Kasumi-1 (cell line): ENCODE measurements around the gene TAF5L.
A peak's percentile ranks its signal among the peaks of the same experiment; 100 is the strongest.

Experiments
- DNase-seq, 2 experiments: peaks; one replicate each; lab custom pipeline; 2025; lab: John Stamatoyannopoulos, UW

TAF5L gene

DNA sequence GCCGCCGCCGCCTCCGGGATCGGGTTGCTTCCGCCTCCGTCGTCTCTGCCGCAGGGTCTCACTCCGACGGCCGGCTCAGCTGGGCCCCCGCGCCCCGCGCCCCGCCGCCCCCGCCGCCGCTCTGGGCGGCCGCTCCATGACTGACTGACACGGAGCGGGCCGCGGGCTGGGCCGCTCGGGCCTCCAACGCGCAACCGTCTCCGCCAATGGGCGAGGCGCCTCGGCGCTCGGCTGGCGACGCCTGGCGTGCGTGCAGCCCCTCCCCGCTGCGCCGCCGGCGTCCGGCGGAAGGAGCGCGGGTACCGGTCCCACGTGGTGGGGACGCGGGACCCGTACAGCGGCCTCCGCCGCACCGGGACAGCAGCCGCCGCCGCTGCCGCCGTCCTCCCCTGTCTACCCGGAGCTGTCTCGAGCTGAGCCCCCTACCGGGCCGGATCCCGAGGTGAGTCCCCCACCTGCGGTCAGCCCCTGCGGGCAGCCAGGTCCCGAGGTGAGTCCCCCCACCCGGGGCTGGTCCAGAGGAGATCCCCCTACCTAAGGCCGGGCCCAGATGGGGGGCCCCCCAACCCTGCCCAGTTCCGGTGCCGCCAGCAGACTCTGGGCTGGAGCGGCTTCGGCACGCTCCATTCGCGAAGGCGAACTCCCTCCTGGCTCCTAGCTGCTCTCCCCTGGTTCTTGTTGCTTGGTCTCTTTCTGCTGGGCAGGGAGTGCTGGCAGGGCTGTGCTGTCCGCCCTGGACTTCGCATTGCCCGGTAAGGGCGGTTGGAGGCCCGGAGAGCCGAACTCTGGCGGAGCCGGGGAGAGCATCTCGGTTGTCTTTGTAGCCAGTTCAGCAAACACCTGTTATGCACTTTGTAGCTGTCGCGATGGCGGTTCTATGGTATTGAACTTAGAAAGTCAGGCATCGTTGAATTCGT lies at the start of gene TAF5L, which contains the start of gene URB2:
TSS of gene TAF5L (minus strand) at position 208 of the 917 bp plus-strand sequence. CDS start 11,640 bp downstream, outside the sequence.
TSS of gene URB2 (plus strand) at position 333 of the 917 bp plus-strand sequence. CDS start 1,387 bp downstream, outside the sequence.
- peak; percentile 73 to 80 for DNase-seq

DNA sequence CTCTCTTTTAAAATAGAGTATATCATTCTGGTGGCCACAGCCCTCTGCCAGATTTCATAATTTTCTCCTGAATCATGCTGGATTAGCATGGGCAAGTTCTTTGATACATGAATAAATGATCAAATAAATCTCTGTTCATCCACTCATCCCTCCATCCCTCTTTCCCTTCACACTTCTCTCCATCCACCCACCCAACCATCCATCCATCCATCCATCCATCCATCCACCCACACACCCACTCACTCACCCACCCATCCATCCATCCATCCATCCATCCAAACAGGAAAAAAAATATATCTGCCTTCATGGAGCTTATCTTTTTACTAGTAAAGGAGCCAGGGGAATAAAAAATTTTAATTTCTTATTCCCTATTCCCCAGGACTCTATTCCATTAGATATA lies 49.5 kb upstream of the TAF5L start:
- no peak for DNase-seq

- no peak for DNase-seq
These were observed 48.1 kb upstream of the TAF5L start for GRCh38 chr1:229674042-229674441.

DNA sequence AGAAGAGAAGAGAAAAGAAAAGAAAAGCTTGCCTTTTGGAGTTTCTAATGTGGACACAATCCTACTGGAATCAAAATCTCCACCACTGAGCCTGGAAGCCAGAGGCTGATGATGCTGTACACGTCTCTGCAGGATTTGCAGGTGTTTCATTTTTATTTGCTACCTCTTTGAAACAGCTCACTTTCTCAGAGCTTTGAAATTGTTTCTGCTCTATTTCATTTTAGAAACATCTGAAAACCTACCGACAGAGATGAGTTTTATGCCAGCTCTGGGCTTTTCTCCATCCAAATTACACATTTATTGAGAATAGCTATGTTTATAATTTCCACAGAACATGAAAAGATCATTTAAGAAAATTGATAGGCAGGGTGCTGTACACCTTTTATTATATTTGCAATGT lies 46.3 kb upstream of the TAF5L start:
- no peak for DNase-seq

- no peak for DNase-seq
These were observed 45.4 kb upstream of the TAF5L start for GRCh38 chr1:229671310-229671709.

GRCh38 chr1:229669333-229669732 lies 43.4 kb upstream of the TAF5L start:
- DNase-seq, result no peak

DNA sequence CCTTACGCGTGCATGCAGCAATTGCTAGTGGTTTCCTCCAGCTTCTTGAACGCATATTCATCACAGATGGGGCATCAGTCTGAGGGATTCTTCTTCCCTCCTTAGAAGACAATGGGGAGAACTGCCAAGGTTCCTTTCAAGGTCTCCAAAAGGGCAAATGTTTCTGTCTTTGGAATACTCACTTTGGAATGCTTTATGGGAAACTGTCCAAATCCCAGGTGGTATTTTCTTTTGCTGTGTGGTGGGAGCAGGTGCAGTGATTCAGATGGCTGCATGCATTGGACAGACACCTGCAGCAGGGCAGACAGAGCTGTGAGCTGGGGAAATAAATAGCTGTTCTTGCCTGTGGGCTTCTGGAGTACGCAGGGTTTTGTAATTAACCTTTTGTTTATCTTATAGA lies 40.7 kb upstream of the TAF5L start:
- DNase-seq, result no peak

DNA sequence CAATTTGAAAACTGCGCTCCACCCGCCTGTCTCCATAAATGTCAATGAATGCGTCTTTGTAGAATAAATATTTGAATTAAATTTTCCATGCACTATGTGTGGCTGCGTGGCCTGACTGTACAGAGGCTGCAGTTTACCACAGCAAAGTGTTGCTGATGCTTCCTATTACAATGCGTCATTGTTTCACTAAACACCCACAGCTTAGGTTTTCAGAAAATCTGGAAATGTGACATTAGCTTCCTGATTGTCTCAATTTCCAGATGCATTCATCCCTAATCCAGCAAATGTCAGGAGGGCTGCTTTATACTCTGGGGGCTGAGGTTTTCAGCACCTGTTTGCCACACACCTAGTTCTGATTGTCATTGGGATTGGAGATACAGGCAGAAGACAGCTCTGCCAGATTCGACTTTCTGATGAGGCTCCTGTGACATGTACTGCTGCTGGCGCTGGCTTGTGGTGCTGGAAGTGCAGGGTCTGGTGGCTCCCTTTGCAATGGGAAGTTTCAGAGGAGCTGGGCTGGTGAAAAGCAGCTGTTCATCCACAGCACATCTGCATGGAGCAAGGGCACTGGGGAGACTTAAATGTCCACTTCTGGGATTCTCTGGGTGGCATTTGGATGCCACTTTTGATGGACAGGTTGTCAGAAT lies 40.1 kb upstream of the TAF5L start:
- no peak for DNase-seq

- DNase-seq, result no peak
These were observed 38.3 kb upstream of the TAF5L start for GRCh38 chr1:229664133-229664689.

DNA sequence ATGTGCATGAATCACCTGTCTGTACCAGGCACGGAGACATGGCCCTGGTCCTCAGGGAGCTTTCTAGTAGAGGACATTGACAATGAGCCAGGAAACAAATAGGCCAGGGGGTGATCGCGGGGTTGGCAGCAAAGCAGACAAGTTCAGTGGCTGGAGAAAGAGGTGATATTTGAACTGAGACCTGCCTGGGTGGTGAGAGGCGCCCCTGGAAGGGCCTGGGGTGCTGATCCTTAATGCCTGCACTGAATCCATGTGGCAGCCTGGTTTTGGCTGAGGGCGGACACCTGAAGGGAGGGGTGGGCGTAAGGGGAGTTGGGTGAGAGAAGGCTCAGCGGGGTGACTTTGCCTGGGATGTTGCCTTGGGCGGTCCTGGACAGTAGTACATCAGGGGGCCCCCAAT lies 36.0 kb upstream of the TAF5L start:
- no peak for DNase-seq

DNA sequence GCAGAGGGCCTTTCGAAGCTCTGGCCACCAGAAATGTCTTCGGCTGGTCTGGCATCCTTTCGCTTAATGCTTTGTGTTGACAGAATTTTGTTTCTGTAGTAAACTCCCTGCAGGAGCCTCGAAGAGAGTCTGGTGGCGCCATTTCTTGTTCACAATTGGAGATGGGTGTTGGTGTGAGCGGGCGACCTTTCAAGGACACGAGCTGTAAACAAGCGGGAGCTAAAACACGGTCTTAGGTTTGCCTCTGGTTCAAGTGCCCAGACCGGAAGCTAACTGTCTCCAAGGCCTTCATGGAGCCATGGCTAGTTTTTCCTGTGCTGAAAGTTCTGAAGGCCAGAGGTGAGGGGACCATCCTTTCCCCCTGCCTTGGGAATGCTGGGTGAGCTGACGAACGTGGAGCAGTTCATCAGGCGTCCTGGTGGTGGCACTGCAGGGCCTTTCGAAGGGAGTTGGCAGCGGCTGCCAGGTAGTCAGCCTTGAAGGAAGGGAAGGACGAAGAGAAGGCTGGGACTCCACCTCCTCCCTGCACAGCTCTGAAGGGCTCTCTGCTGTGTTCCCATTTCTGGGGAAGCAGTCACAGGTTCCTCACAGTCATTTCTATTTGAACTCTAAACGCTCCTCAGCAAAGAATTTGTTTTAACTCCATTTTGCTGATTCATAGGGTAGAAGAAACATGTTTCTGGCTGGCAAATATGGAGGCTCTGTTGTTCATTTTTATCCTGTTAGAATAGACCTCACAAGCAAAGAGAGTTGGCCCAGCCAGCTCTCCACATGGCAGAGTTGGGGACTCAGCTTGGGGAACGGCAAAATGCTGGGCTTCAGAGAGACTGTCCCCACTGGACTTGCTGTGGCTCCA lies 35.3 kb upstream of the TAF5L start:
- peak; percentile 77 to 78 for DNase-seq

- no peak for DNase-seq
These were observed 32.3 kb upstream of the TAF5L start for GRCh38 chr1:229657993-229658755.

- no peak for DNase-seq
These were observed 29.9 kb upstream of the TAF5L start for GRCh38 chr1:229655781-229656180.

DNA sequence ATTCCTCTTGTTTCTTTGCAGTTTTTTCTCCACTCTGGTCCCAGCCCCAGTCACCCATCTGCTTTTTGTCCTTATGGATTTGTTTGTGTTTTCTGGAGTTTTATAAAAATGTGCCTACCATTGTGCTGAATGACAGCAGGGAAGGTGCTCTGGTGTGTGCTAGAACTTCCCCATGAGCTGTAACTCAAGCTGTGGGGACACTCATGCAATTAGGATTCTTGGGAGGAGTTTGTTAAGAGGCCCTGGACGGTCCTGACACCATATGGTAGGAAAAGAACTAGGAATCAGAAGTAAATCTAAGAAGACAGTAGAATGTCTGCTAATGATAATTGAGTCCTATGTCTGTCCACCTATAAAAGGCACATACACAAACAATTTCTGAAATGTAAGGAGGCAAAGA lies 27.5 kb upstream of the TAF5L start:
- no peak for DNase-seq

GRCh38 chr1:229651546-229651945 lies 25.6 kb upstream of the TAF5L start:
- no peak for DNase-seq

DNA sequence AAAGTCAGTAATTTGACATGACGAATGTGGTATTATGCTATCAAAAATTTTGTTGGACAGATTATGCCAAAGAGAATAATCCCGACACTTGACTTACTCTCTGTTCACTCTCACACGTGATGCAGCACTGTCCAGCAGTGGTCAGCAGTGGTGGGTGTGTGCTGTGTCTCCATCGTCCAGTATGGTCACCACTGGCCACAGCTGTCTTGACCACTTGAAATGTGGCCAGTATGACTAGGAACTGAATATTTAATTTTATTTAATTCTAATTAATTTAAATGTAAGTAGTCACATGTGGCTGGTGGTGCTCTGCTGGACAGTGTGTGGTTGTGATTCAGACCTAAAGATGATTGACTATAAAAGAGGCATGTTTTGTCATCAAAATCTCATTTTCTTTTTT lies 24.1 kb upstream of the TAF5L start:
- no peak for DNase-seq

DNA sequence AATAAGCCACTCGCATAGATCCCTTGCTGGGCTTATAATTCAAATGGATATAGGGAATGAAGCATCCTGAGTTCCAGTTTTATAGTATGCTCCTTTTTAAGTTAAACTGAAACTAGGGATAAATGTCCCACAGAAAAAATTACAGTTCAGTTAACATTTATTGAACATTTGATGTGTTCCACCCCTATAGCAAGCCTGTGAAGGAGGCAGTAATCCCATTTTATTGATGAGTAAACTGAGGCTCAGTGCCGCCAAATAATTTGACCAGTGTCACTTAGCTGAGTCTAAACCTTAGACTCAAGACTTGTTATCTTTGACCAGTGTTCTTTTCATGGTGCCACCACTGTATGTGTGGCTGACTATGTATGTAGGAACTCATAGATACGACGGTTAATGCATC lies 22.5 kb upstream of the TAF5L start:
- DNase-seq, result no peak

DNA sequence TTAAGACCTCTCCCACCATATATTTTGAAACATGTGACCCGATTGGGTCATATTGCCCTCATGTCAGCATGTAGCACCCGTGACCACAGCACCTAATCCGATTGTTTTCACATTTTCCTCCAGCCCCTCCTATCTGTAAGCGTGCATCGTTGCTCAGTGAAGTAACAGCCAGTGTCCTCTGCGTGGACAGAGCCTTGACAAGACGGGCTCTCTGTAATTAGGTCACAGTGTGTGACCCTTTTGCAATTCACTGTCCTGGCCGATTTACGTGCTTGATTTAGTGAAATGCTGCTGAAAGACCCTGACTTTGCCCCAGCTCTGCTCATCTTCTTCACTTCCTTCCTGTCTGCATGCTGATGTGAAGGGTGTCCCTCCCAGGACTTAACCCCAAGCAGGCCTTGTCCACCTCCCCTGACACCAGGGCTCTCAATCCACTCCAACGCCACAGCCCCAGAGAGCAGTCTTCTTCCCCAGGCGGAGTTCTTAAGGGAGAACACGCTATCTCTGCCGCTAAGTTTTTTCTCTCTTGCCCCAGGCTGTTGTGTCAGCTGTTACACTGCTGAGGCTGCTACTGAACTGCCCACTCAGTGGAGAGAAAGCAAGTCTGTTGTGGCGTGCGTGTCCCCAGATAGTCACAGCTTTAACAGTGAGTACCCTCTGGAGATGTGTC lies 19.5 kb upstream of the TAF5L start:
- no peak for DNase-seq

DNA sequence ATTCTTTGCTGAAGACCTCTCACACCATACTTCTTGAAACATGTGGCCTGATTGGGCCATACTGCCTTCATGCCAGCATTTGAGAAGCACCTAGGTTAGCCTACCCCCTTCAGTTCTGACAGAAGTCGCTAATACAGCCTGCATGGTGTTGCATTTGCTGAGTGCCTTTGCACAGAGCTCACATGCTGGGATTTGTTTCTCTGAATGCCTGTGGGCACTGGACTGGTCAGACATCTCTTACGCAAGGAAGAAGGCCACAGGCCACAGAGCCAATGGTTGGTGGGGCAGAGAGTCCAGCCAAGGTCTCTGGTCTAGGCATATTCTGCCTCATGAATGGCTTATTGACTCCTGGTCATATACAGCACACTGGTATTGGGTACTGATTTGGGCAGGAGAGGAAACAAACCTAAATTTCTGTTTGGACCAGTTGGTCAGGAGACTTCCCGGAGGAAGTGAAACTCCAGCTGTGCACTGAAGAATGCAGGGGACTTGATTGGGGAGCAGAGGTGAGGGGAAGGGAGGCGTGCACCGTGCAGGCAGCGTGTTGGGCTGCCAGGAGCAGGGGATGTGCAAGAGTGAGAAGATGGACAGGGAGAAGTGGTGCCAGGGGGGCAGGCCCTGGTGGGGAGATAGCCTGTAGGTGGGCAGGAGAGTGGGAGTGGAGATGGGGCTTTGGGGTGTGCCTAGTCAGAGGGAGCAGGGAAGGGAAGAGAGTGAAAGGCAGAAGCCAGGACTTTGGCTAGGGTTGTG lies 18.2 kb upstream of the TAF5L start:
- DNase-seq, result no peak

- DNase-seq, result no peak
These were observed 17.0 kb upstream of the TAF5L start for GRCh38 chr1:229642970-229643369.
